ENCODE data around the gene SPAG7.

SPAG7 gene, protein sequence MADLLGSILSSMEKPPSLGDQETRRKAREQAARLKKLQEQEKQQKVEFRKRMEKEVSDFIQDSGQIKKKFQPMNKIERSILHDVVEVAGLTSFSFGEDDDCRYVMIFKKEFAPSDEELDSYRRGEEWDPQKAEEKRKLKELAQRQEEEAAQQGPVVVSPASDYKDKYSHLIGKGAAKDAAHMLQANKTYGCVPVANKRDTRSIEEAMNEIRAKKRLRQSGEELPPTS

DNA sequence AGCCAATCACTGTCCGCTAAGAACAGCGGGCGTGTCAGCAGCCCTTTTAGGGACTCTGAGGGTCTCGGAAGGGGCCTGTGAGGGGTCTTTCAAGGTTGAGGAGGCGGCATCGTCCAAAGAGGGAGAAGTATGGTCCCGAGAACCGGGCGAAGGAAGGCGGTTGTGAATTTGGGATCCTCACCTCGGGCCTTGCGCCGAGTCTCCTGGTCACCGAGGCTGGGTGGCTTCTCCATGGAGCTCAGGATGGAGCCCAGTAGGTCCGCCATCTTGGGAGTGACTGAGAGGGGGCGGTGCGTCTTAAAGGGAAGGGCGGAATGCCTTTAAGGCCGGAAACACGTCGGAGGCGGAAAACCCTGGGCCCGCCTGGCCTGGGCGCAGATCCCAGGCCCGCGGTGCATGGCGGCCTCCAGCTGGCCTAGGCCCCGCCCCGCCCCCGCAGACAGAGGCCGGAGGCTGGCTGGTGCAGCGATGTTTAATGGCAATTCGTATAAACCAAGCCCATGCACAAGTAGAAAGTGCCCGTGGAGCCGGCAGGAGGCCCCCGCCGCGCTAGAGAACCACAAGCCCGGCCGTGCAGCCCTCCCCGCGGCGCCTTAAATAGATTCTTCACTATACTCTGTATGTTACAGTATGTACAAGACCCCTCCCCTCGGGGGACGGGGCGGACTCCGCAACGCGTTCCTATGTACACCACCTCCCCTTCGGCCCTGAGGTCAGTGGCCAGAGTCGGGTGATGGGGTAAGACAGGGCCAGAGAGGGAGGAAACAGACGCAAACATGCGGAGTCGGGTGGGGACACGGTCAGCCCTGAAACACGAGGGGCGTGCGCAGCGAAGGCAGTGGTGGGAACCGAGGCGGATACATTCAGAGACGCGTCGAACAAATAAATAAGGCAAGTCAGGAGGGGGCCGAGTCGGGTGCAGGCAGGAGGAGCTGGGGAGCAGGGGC is at the start of gene SPAG7:
Gene SPAG7, minus strand, starts transcription at position 279 of the 947 bp plus-strand sequence. Its CDS starts 13 bp downstream, at position 266.
- DNase-seq (ENCODE audit: low read depth): peak; percentile 87

DNA sequence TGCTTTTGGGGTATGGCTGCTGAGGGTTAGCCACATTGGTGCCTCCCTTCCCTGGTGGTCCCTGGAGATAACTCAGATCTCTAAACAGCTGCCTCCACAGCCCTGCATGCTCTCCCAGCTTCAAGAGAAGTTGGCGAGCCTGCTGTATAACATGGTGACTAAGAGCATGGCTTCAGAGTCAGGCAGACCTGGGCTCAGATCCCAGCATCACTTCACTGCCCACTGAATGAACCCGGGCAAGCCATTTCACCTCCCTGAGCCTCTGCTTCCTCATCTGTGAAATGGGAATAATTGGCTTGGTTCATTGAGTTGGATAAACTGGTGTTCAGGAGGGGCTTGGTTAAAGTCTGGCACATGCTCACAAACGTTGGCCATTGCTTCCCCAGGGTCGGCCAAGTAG is 46.7 kb upstream of the SPAG7 start:
- DNase-seq (ENCODE audit: low read depth): no peak

DNA sequence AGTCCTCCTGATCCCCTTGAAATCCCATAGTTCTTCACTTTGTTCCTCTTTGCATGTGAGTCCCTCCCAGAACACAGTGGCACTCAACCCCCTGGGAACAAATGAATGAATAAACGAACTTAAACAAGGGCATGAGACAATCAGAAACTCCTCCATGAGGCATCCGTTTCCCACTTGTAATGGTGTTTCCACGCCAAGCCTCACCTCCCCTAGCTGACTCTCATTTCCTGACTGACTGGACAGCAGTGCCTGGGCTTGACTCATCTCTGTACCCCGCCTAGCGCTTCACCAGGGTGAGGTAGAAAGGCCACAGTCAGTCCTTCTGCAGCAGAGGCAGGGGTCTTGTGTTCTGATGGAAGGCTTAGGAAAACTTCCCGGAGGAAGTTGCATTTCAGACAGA is 44.3 kb upstream of the SPAG7 start:
- no peak for DNase-seq (ENCODE audit: low read depth)

DNA sequence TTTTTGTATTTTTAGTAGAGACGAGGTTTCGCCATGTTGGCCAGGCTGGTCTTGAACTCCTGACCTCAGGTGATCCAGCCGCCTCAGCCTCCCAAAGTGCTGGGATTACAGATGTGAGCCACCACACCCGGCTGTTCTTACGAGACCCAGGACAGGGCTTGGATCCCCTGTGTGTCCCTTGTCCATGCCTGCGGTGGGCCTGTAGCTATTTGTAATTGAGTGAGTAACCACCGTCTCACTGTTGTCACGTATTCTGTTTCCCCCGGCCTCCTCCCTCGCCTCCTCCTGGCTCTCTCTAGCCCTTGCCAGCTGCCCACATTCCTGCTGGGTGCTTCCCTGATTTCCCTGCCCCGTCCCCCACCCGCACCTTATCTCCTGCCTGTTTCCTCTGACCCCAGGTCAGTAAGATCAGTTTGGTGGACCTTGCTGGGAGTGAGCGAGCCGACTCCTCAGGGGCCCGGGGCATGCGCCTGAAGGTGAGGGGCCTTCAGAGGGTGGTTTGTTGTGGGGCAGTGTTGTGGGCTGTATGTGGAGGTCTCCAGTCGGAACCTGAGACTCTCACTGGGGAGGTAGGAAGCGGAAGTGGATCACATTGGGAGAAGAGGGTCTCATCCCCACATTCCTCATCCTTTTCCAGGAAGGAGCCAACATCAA is 35.7 kb upstream of the SPAG7 start:
- no peak for DNase-seq (ENCODE audit: low read depth)

DNA sequence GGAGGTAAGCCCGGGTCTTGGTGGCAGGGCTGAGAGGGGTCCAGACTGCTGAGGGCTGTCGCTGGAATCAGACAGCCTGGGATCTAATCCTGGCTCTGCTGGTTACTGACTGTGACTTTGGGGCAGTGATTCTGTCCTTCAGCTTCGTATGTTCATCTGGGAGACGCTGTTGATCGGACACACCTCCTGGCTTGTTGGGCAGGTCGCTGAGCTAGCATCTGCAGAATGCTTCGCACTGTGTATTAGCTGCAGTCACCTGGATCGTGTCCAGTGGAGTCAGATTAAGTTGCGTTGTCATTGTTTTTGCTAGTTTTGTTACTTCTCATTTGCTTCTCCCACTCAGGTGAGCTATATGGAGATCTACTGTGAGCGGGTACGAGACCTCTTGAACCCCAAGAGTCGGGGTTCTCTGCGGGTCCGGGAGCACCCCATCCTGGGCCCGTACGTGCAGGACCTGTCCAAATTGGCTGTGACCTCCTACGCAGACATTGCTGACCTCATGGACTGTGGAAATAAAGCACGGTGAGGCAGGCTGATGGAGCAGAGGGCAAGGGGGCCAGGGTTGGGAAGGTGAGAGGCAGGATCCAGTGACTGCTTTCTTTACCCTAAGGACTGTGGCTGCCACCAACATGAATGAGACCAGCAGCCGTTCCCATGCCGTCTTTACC is 34.6 kb upstream of the SPAG7 start:
- DNase-seq (ENCODE audit: low read depth): no peak

DNA sequence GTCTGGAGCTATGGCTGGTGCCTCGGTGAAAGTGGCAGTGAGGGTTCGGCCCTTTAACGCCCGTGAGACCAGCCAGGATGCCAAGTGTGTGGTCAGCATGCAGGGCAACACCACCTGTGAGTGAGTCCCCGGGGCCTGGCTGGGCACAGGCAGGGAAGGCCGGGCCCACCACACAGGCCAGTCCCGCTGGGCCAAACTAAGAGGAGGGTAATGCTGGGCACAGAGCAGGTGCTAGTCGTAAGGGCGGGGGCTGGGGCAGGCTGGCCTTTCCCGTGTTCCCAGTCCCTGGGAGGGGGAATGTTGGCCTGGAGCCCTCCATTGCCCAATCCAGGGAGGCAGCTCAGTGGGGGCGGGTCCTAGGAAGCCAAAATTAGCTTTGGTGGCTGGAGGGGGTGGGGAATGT is 32.6 kb upstream of the SPAG7 start:
- no peak for DNase-seq (ENCODE audit: low read depth)

DNA sequence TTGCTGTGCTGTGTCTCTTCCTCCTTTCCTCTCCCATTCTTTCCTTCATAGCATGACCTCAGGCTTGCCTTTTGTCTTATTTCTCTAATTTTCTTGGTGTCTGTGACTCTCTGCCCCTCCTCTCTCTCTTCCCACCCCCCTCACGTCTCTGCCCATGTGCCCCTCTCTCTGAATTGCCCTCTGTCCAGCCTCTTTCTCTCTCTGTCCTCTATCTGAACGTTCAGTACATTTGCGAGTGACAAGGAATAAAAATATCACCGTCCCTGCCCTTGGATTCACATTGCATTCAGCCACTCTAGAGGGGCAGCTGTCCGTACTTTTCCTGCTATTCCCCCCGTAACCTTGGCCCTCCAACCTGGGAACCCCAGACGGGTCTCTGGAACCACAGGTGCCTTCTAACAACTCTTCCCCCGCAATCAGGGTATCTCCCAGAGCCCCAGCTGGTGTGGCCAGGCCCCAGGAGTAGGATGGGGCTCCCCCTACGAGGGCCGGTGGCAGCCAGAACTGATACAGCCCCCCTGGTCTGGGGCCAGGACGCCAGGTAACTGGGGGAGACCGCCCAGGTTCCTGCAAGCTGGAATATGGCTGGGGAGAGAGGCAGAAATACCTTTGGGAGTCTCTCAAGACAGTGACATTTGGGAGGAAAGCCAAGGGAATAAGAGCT is 31.9 kb upstream of the SPAG7 start:
- no peak for DNase-seq (ENCODE audit: low read depth)

DNA sequence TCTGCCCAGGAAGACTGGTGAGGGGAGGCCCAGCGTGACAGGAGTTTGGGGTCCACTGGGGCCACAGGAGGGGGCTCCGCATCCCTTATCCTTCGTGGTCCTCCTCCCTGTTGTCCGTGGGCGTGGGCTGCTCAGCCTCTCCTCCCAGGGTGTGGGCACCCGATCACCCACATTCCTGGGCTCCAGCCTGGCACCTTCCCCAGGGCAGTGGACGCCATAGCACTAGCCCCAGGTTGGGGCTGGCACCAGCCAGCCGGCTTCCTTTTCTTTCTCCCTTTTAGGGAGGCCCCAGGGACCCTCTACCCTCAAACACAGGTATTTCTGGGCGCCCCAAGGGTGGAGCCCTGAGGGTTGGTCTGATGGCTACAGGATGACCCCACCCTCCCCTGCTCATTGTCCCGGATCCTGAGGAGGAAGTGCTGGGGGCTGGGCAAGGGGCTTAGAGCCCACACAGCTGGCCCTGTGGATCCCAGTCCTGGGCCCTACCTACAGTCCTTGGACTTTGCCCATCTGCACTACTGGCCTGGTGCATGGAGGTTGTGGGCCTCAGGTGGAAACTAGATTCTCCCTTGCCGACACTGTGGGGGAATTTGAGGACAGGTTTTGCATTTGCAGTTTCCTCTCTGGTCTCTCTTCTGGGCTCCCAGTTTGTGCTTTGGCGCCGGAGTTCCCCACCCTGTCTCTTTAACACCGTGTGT is 31.3 kb upstream of the SPAG7 start:
- no peak for DNase-seq (ENCODE audit: low read depth)

DNA sequence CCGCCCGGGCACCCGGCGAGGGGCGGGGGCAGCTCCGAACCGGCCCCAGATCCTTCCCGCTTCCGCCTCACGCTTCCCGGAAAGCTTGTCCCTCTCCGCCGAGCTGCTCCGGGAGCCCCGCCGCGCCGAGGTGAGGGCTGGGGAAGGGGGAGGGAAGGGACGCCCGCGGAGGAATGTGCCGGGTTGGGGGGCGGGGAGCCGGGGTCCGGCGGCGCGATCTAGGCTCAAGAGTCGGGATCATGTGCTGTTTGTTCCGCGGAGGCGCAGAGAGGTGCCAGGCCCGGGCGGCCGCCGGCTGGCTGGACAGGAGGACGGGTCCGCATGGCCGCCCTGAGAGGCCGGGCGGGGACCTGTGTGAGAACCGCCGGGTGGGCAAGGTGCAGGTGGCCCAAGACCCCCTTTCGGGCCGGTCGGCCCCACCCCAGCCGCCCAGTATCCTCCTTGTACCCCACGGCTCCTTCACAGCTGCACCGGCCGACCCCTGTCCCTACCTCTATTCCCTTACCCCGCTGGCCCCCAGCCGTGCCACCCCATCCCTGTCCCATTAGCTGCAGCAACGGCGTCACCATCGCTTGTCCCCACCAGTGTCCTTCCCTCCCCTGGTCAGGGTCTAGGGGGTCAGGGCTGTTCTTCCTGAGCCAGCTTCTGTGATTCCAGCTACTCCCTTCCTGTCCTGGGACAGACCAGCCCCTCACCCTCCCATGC is 30.6 kb upstream of the SPAG7 start:
- no peak for DNase-seq (ENCODE audit: low read depth)

DNA sequence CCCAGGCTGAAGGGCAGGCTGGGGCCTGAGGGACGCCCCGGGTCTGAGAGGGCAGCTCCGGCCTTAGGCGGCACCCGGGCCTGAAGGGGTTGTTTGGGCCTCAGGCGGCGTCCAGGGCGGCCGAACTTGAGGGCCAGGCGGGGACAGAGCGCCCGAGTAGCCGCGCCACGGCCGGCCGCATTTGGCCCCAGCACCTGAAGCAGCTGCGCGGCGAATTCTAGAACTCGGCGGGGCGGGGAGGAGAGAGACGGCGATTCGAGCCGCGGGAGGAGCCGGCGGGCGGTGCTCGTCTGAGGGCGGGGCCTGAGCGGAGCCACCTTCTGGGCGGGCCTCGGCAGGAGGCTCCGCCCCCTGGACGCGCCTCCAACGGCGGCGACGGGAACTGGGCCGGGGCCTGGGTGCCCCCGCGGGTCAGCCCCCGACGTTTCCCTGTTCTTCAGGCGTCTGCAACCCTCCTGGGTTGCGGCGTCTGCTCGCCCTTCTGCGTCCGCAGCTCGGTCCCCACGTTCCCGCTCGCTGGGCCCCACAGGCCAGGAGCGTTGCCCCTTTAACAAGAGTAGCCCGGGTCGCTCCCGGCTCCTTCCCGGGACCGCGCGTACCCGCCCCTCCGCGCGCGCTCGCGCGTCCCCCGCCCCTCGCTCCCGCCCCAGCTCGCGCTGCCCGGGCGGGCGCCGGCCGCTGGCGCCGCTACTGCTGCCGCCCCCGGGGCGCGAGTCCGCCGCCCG is 29.8 kb upstream of the SPAG7 start, which contains the start of the genes INCA1 and KIF1C:
Gene INCA1, minus strand, starts transcription at position 221 of the 725 bp plus-strand sequence. CDS start 3,085 bp downstream, outside the sequence.
Gene KIF1C, plus strand, starts transcription at position 649 of the 725 bp plus-strand sequence. CDS start 2,297 bp downstream, outside the sequence.
- peak; percentile 86 for DNase-seq (ENCODE audit: low read depth)

DNA sequence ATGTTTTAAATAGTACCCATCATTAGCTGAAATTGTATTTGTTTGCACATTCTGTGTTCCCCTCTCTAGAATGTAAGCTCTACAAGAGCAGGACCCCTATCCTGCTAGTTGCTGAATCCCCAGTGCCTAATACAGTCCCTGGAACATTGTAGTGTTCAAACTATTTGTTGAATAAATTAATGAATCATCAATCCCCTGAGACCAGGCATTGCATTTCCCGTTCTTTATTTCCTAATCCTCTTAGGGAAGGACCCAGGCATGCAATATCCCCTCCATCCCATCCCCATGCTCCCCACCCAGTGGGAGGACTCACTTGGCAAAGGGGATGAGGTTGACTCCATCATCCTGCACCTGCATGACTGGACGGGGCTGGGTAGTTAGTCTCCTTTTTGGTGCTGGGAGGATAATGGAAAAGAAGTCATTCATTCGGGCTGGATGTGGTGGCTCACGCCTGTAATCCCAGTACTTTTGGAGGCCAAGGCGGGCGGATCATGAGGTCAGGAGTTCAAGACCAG is 26.5 kb upstream of the SPAG7 start:
- no peak for DNase-seq (ENCODE audit: low read depth)

DNA sequence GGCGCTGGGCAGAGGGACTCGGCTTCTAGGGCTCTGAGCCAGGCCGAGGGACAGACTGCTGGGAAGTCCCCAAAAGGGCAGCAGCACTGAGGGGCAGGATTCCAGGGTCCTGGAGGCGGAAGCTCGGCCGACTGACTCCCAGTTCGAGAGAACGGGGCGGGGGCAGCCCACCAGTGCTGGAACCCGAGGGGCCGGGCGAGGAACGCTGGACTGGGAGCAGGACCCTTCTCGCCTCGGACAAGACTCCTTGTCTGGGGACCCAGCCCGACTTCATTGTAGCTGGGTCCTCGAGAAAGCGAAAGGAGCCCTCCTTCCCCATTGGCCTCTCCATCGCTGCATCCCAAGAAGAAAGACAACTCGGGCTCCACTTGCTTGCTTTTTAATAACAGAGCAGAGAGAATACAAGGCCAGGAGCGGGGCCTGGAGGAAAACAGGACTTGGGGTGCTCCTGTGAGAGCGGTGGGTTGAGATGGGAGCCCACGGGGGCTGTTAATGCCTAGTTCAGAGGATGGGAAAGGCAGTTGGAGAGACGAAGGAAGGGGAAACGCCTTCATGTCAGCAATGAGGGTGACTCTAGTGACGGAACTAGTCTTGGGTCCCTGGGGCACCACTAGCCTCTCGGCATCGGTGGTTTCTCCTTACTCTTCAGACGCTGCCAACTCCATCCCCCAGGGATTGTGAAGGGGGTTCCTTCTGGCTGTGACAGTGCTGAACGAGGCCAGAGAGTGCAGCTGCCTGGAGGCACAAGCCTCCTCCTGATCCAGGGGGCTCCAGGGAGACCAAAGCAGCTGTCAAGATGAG is 20.4 kb upstream of the SPAG7 start:
- no peak for DNase-seq (ENCODE audit: low read depth)

DNA sequence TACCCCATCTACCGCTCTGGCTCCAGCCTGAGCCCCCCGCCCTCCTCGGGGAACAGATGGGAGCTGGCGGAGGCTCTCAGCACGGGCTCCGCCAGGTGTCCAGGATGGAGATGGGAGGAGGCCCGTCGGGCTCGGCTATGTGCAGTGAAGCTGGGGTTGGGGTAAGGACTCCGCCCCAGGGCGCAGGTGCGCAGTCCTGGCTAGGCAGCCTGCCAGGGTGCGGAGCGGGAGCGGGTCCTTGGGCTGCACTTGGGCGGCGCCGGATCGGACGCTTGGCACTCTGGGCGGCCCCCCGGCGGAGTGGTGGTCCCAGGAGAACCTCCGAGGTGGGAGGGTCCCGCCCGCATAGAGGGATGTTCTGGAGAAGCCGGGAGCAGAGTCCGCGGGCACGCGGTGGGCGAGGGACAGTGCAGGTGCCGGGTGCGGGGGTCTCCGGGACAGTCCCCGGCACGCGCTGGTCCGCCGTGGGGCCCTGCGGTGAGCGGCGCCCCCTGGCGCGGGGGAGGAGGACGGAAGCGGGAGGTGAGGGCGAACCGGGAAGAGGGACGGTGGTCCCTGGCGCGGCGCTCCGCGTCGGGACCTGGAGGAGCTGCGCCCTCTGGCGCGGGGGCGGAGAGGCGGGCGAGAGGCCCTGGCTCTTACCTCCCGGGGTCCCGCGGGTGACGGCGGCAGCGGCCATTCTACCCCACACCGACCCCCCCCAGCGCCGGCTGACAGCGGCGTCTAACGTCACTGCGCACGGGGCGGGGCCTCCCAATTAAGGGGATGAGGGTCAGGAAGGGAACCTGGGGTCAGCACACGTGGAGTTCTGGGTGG is 19.5 kb upstream of the SPAG7 start, which contains the start of gene CAMTA2:
Gene CAMTA2, minus strand, starts transcription at position 725 of the 816 bp plus-strand sequence. CDS start 1,453 bp downstream, outside the sequence.
- DNase-seq (ENCODE audit: low read depth): peak; percentile 82

DNA sequence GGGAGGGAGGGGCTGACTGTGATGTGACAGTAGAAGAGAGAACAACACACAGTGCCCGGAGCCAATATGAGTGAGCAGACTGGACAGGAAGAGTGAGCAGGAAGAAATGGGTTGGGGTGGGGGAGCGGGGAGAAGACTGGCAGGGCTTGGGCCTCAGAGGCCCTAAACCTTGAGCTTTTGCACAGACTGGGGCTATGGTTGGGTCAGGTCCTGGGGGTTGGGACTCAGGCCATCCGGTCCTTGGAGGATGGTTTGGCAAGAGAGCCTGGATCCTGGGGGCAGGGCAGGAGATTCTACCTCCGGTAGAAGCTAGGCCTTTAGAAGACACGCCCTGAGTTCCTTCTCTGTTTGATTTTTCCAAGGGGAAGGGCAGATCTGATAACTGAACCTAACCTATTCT is 18.8 kb upstream of the SPAG7 start:
- DNase-seq (ENCODE audit: low read depth): no peak

DNA sequence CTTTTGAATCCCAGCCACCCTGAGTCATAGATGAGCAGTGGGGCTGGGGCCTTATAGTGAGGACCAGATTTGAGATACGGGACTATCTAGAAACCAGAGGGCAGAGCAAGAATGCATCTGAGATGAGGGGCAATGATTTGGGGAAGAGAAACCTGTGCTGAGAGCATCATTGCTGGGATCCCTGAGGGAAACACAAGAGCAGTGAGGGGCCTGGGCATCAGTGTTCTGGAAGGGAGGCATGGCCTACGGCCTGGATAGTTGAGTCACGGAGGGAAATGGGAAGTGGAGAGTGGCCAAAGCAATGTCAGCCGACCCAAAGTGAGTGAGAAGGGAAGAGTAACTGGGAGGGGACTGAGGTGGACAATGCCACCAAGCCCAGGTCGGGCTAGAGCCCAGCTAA is 14.7 kb upstream of the SPAG7 start:
- no peak for DNase-seq (ENCODE audit: low read depth)

DNA sequence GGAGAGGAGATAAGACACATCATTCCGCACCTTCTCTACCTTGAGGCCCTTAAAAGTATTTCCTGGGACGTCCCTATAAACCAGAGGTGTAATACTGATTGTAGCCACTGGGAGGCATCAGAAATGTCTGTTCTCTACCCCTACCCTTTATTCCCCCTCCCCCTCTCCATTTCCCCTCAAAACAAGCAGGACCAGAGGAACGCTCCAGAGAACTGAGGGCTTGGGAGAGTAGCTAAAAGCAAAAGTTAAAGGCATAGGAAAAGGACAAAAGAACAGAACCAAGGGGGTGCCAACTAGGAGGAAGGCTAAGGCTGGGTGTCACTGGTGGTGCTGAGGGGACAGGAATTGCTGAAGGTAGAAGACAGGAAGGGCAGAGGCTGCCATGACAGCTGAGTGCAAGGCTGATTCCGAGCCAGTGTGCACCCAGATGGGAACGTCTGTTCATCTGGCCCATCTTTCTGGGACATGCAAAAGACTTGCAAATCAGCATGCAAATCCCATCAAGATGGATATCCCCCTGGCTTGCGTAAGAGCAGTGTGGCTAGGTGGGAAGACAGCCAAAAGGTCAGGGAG is 13.1 kb upstream of the SPAG7 start:
- no peak for DNase-seq (ENCODE audit: low read depth)

DNA sequence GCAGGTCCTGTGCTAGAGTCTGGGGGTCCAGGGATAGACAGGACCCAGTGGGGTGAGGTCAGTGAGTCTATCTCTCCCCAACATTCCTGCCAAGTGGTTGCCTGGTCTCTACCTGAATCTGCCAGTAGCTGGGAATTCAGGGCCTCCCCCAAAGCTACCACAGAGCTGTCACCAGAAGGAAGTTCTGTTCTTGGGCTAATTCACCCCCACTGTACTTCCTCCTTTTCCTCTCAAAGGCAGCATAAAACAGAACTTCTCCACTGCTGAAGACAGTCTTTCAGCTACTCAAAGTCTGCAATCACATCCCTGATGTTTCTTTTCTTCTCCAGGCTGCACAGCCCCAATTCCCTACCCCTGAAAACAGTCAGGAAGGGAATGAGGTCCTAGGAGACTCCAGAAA is 11.1 kb upstream of the SPAG7 start:
- DNase-seq (ENCODE audit: low read depth): no peak
